OCI-LY3 (cell line): ENCODE results near the gene IPO9.

ENCODE experiments used
- CTCF ChIP-seq: fragments of 200-600, 300-600 bp; sonication (generic); IDR thresholded peaks from 2 replicates; pipeline ENCODE4 v1.5.1; 2014; ENCODE audit warnings: antibody characterized with exemption, low read length, low read depth
- EZH2phosphoT487 ChIP-seq: fragments of 200-600 bp; shearing (Covaris generic); IDR thresholded peaks from 2 replicates; pipeline ENCODE4 v1.6.1; 2018; ENCODE audit warnings: antibody characterized with exemption, mixed run types, low read depth

- no peak for TF ChIP-seq CTCF
- no peak for TF ChIP-seq EZH2phosphoT487
Observed at GRCh38 chr1:201826830-201827229, 2.1 kb upstream of the IPO9 start.
